GM18511 (cell line): ENCODE measurements around the gene TBX20.
"Not testable (repeated sequence)": the region's sequence is repeated elsewhere in the genome, so short reads cannot be mapped to it uniquely, and the experiment has no call there.

Experiments used
- ATAC-seq: cut with Tn5 transposase; IDR thresholded peaks from one replicate; pipeline ENCODE4 v1.9.1; 2021; ENCODE audit warnings: mild to moderate bottlenecking, moderate library complexity; ENCODE audit not compliant: unreplicated experiment

Gene TBX20

GRCh38 chr7:35256256-35257175 is 2.6 kb upstream of the TBX20 start:
- no peak for ATAC-seq

DNA sequence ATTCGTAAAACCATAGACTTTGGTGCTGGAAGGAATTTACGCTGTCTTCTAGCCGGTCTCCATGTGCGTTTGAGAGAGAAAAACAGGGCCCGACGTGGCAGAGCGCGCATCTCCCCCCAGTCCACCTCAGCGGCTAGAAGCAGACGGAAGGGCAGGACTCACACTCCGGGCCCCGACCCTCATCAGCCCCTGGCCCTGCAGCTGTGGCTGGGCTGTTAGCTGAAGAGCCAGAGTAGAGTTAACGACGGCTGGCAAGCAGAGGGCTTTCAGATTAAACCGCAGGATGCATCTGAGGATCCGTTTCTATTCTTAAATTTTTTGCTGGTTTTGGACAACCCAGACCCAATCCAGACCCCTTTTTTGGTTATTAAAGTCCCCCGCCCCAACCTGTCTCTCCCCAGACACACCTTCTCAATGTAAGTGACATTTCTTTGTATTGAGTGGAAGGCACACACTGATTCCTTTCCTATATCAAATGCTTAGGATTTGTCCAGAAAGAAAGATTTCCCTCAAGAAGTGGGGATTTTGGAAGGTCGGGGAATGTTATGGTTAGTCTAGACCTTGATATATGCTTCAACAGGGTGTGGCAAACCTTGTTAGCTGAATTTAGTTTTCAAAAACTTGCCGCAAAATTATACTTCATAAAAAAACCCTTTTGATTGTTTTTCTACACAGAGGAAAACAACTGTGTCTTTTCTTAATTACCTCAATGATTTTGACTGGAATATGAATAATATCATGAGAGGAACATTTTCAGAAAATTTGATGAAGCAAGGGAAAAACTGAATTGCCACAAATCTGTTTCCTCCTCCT is 1.7 kb upstream of the TBX20 start:
- ATAC-seq = no peak

- ATAC-seq = no peak
Measured at GRCh38 chr7:35254496-35255442, 869 bp upstream of the TBX20 start.

DNA sequence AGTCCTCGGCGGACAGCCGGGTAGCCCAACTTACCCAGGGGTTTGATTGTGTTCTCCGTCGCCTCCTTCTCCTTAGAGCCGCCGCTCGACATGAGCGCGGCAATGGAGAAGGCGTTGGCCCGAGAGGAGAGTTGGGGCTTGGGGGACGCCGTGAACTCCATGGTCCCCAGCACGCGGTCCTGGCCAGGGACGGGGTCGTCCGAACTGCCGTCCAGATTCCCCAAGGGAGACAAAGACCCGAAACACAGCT is 515 bp downstream of the TBX20 start:
- no peak for ATAC-seq

DNA sequence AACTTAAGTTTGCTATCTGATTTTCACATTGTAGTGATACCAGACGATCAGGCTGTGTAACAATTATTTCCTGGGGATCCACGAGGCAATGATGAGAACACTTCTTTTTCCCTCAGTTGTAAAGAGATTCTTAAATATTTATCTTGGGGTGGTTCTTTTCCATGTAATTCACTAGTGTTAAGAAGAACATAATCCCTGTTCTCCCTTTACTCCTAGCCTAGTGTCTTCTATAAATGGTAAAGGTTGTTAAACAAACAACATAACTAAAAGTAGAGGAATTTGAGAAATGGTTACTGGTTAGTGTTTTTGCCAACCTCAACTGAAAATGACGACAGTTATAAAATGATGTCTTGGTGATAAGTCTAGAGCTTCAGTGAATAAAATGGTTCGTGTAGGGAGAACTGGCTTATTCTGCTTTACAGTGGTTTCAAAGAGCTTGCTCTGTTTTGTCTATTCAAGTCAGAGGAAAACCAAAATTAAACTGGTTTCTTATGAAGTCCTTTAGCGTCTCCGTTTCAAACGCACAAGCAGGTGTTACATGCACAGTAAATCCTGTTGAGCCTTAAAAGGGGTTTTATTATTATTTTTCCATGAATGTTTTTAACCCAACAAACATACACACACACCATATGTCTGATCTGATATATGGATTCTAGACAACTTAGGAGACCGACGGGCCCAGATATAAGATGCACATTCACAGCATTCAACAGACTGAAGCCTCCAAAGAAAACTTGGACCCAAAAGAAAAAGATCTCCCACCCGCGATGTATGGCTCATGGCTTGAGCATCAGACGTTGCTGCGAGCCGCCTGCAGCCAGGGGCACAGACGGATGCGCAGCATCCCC is 1.1 kb downstream of the TBX20 start:
- ATAC-seq = no peak

- ATAC-seq = no peak
Measured at GRCh38 chr7:35251606-35252310, 2.1 kb downstream of the TBX20 start.

DNA sequence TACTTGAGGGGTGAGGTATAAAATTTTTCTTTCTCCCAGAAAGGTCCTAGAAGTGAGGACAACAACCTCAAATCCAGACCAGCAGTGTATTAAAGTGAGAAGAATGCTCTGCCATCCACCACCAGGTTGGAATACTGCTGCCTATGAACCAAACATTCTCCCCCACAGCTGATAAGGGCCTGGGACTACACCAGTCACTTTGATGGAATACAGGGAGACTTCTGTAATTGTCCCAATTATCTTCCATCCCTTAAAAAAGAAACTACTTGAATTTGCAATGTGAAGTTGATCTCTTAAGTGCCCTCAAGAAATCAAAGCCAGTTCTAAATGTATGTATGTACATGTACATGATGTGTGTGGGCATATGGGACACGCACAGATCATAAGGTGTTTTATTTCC is 3.0 kb downstream of the TBX20 start:
- ATAC-seq = no peak

DNA sequence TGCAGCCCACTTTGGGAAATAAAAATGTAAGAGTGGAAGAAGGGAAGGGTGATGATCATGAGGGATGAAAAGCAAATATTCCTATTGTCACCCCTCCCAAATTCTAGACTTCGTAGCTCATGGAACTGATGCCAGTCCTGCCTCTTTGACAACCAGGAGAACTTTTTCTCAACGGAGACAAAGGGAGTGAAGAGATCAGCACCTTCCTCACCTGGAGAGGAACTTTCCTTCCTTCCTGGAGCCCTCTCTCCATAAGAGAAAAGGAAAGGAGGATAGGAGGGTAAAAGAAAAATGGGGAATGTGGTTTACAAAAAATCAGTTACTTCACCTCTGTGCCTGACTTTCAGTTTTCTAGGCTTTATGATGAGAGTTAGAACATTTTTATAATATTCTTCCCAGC is 3.4 kb downstream of the TBX20 start:
- ATAC-seq = no peak

GRCh38 chr7:35249537-35249907 is 4.4 kb downstream of the TBX20 start:
- no peak for ATAC-seq

- no peak for ATAC-seq
Measured at GRCh38 chr7:35248576-35249536, 5.0 kb downstream of the TBX20 start.

GRCh38 chr7:35246819-35247218 is 7.1 kb downstream of the TBX20 start:
- no peak for ATAC-seq

DNA sequence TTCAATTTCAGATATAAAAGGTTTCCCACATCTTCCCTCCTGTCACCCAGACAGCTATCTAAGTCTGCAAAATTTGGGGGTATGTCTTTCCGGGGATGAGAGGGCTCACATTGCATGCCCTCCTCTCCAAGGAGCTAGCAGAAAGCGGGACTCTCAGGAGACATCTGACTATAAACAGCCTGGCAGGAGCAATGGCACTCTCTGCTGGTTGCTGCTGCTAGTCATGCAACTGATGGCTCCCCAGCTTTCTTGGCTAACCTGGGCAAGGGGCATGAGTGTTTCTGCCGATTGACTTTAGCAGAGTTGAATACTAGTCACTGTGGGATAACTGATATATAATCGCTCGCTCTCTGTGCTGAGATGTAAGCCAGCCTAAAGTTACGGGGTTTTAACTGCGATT is 12.0 kb downstream of the TBX20 start:
- no peak for ATAC-seq

GRCh38 chr7:35241436-35241835 is 12.5 kb downstream of the TBX20 start:
- ATAC-seq = no peak

DNA sequence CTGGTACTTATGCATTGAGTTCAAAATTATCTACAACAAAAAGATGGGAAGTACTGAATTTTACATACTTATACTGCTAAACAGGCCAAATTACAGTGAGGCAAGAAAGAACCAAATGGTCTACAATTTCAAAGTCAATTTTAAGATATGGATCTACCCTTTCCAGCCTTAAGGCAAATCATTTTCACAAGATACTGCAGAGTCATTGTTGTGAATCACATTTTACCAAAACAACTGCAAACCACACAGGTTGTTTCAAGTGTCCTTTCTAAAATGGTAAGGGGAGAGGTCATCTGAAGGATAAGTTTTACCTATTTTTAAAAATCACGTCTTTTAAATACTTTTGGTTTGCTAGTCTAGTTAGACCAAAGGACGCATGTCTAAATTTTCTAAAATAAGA is 12.9 kb downstream of the TBX20 start:
- ATAC-seq = not testable (repeated sequence)

DNA sequence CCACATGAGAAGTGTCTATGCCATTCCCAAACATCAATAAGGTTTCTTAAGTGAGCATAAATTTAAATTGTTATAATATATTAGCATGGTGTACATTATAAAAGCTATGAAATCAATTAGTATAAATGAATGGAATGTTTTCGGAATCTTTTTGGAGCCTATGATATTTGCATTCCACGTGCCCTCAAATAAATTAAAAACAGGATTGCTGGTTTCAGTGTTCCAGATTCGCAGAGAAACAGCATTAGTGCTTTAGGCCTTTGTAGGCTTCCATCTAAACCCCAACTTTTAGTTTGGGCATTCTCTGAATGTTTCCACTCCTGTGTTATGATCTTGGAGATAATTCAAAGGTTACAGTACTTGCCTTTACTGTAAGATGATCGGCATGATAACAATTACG is 15.4 kb downstream of the TBX20 start:
- ATAC-seq = not testable (repeated sequence)

DNA sequence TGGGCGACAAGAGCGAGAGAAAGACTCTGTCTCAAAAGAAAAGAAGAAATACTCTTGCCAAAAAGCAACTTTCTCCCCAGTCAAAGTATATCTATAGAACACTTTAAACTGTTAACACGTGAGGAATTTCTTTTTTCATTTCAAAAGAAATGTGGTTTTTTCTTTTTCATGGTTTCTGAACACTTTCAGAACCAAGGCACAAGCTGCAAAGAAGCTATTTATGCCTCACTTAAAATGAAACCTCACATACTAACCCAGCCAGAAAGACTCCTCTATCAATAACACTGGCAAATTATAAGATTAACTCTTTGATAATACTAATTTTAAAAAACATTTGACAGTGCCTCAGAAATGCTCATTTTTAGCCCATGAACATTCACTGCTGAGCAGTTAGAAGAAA is 20.9 kb downstream of the TBX20 start:
- ATAC-seq = no peak

GRCh38 chr7:35231221-35231620 is 22.7 kb downstream of the TBX20 start:
- not testable (repeated sequence) for ATAC-seq

DNA sequence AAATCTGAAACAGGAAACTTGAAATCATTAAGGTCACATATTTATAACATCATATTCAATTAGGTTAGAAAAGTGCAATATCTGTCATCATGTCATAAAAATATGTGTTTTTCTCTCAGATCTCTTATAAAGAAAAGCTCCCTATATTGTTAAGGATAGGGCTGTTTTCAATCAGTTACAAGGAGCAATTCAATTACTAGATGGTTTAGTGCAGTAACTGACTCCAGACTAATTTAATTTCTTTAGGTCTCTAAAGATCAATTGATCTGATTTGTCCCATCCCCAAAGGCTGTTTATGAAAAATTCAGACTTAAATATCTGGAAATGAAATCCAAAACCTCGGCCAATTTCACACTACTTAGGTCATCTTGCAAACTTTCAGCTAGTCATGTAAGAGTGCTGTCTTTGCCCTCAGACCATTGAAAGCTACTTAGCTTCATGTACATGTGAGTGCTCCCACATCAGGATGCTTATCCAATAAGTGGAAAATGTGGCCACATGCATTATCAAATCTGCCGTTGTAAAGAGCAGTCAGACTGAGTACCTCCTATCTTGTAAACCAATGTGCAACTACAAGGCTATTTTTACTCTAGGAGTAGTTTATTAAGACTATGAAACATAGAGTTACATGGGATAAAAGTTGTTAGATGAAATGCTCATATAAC is 24.7 kb downstream of the TBX20 start:
- not testable (repeated sequence) for ATAC-seq
